HUDEP-2 (cell line): ENCODE measurements around the gene HS3ST3B1.

Source experiments
- DNase-seq, 76 experiments: peaks; one replicate each; lab custom pipeline; 2025; ENCODE audit not compliant: unreplicated experiment in 76 of 76; lab: John Stamatoyannopoulos, UW

HS3ST3B1 gene

GRCh38 chr17:14300575-14301278, at the start of gene HS3ST3B1:
HS3ST3B1 (plus strand) TSS chr17:14301081; CDS start chr17:14301519, 438 bp downstream.
- DNase-seq = peak in 75 of 76 experiments; percentile 78 to 99 (median 96)

GRCh38 chr17:14261406-14261805, 39.5 kb upstream of the HS3ST3B1 start:
- DNase-seq = no peak

GRCh38 chr17:14268264-14268663, 32.6 kb upstream of the HS3ST3B1 start:
- DNase-seq = no peak

GRCh38 chr17:14269473-14269872, 31.4 kb upstream of the HS3ST3B1 start:
- no peak for DNase-seq

GRCh38 chr17:14270508-14270907, 30.4 kb upstream of the HS3ST3B1 start:
- DNase-seq = no peak

GRCh38 chr17:14276535-14277250, 24.2 kb upstream of the HS3ST3B1 start:
- no peak for DNase-seq

GRCh38 chr17:14281530-14281929, 19.4 kb upstream of the HS3ST3B1 start:
- DNase-seq = no peak

GRCh38 chr17:14282726-14283125, 18.2 kb upstream of the HS3ST3B1 start:
- no peak for DNase-seq

- no peak for DNase-seq
Measured at GRCh38 chr17:14289162-14289561, 11.7 kb upstream of the HS3ST3B1 start.

- DNase-seq = no peak
Measured at GRCh38 chr17:14294876-14295275, 6.0 kb upstream of the HS3ST3B1 start.

GRCh38 chr17:14295676-14296075, 5.2 kb upstream of the HS3ST3B1 start:
- DNase-seq = no peak

- DNase-seq = no peak
Measured at GRCh38 chr17:14296166-14296910, 4.5 kb upstream of the HS3ST3B1 start.

GRCh38 chr17:14297161-14297851, 3.6 kb upstream of the HS3ST3B1 start:
- no peak for DNase-seq

- no peak for DNase-seq
Measured at GRCh38 chr17:14298221-14298946, 2.5 kb upstream of the HS3ST3B1 start.

GRCh38 chr17:14298947-14299279, 2.0 kb upstream of the HS3ST3B1 start:
- DNase-seq = no peak

- DNase-seq = no peak
Measured at GRCh38 chr17:14299280-14300141, 1.4 kb upstream of the HS3ST3B1 start.

- peak in 6 of 76 experiments; percentile 14 to 50 (median 44) for DNase-seq
Measured at GRCh38 chr17:14301279-14302090, 604 bp downstream of the HS3ST3B1 start.

- DNase-seq = peak in 5 of 76 experiments; percentile 4 to 28 (median 21)
Measured at GRCh38 chr17:14302091-14302430, 1.2 kb downstream of the HS3ST3B1 start.
